Activated effector memory CD4-positive, alpha-beta T cell treated with Interleukin-2 at 50 U/mL for 16 hours (primary cell): Measurements from ENCODE around the gene TMEM266.

Experiments
- DNase-seq: peaks from one replicate; pipeline ENCODE4 v3.0.0-alpha.2; 2020

Gene TMEM266

DNA sequence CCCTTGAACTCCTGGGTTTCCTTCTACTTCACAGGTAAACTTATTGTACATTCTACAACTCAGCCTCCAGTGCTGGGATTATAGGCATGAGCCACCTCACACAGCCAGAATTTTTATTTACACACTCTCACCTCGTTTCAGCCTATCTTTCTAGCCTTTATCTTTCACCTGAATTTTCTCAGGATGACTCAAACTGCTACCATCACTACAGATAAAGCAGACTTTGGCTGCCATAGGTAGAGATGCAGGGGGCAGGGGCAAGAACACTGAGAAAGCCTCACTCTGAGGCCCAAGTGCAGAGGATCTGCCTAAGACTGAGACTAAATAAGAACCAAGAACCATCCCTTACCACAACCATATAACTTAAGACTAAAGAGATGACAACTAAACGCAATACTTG lies 192.5 kb downstream of the TMEM266 start:
- DNase-seq: no peak

DNA sequence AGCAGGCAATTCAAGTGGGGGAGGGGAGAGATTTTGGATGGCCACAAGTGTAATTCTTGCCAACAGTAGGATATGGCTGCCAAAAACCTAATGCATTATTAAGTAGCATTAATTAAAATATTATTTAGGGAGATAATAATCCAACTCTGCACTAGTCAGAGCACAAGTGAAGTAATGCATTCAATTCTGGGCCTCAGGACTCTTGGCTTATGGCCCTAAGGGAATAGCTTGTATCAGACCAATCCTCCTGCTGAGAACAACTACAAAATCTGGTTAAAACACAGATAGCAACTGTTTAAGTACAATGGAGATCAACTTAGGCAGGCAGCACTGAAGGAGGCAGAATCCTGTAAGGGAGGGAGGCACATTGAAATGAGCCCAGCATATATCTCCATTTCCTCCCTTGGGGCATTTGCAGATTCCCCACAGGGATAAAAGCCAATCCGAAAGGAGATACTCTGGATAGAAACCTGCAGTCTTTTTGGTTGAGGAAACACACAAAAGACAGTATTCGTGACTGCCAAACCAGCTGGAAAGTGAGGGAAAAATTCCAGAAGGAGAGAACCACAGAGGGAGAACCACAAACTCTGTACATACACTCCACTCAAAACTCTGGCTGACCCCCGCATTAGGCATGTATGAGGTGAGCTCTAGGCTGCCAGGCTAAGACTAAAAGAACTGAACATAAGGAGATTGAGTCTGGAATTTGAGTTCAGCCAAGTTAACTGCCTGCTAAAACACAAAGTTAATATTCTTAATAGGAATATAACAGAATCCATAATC lies 194.1 kb downstream of the TMEM266 start:
- DNase-seq: no peak
